Stimulated activated CD8-positive, alpha-beta memory T cell treated with anti-CD3 and anti-CD28 coated beads, Interleukin-4, amount 100 ng/mL, for 4 hours (primary cell): ENCODE measurements around the gene CEP57L1.
"Not testable (repeated sequence)": the region's sequence is repeated elsewhere in the genome, so short reads cannot be mapped to it uniquely, and the experiment has no call there.

Experiments
- DNase-seq, 2 donors: peaks; one replicate each; pipeline ENCODE4 v3.0.0-alpha.2; 2020; ENCODE audit warnings: low read depth in 2 of 2, low spot score in 1 of 2

Gene CEP57L1

DNA sequence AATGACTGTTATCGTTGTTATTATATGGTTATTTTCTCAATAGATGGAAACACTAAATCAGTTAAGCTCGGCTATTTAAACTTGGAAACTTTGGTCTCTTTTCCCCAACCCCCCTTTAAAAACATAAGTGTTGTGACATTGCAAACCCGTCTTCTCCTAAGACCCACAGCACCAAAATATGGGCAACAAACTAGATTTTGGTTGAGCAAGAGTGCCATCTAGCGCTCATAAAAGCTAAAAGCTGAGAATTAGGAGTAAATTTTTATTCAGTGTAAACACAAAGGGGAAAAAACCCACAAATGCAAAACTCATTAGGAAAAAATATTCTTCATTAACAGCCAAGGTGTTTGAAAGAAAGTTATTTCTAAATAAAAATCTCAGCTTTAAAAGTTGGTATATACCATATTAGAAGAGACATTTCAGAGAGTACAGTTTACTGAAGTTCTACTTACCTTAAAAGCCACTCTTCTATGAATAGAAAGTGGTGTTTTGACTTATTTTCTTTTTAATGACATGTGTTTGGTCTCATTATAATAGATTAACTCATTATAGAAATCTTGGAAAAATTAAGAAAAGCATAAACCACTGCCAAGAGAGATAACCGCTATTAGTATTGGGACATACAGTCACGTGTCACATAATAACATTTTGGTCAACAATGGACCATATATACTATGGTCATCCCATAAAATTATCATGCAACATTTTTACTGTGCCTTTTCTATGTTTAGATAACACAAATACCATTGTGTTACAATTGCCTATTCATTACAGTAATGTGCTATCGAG is 21.8 kb upstream of the CEP57L1 start:
- no peak for DNase-seq

DNA sequence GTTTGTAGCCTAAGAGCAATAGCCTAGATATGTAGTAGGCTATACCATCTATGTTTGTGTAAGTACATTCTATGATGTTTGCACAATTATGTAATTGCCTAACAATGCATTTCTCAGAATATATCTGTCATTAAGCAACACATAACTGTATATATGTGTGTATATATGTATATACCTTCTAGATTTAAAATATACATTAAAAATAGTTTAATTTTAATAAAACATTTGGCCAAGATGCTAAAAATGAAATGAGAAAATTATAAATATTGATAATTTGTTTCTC is 21.2 kb upstream of the CEP57L1 start:
- no peak for DNase-seq

DNA sequence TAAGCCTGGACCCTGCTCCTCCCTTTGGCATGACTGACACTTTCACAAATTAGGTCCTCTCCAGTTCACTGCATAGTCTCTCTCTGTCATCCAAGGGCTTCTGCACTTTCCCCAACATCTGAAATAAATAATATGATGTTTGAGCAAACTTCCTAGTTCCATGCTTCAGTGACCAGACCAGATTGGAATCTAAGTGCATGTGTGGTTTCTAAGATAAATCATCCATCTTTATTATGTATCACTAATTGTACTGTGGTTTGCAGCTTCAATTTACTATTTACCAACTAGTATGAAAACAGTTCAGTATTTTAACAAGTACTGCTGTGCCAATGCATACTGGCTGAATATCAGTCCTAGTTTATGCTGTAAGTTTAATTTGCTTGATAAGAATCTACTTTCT is 19.4 kb upstream of the CEP57L1 start:
- DNase-seq, result no peak

DNA sequence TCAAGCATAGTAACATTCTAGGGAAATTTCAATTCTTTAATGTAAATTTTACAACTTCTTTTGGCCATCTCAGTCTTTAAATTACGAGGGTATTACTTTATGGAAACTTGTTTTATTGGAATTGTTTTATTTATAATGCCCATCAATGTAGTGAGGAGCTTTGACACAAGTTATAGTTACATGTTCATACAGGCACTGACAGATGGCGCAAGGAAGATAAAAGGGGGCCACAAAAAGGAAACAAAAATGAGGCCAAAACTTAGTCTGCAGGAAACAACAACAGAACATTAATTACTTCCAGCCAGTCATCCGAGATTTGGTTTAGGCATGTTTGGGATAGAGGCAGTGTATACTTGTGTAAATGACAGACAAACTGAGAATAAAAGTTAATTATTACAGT is 18.9 kb upstream of the CEP57L1 start:
- no peak for DNase-seq

DNA sequence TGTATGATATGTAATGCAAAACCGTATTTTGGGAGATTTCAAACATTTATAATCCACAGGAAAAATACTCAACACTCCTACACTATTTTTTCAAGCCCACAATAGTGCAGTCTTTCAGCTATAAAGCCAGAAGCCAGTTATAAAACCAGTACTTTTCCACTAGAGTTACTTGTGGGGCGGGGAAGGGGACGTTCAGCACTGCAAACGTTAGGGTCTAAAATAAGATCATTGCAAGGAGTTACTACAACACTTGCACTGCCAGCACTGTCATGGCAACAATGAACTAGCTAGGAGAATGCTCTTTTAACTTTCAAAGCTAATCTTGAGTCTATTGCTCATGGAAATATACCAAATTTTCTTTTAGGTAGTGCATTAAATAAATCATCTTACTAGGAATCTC is 15.3 kb upstream of the CEP57L1 start:
- DNase-seq, result no peak

DNA sequence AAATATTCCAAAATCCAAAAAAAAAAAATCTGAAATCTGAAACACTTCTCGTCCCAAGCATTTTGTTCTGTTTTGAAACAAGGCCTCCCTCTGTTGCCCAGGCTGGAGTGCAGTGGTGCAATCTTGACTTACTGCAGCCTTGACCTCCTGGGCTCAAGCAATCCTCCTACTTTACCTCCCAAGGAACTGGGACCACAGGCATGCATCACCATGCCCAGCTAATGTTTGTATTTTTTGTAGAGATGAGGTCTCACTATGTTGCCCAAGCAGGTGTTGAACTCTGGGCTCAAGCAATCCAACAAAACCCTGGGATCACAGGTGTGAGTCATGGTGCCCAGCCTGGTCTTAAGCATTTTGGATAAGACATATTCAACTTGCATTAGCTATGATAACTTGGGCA is 14.3 kb upstream of the CEP57L1 start:
- DNase-seq, result no peak

DNA sequence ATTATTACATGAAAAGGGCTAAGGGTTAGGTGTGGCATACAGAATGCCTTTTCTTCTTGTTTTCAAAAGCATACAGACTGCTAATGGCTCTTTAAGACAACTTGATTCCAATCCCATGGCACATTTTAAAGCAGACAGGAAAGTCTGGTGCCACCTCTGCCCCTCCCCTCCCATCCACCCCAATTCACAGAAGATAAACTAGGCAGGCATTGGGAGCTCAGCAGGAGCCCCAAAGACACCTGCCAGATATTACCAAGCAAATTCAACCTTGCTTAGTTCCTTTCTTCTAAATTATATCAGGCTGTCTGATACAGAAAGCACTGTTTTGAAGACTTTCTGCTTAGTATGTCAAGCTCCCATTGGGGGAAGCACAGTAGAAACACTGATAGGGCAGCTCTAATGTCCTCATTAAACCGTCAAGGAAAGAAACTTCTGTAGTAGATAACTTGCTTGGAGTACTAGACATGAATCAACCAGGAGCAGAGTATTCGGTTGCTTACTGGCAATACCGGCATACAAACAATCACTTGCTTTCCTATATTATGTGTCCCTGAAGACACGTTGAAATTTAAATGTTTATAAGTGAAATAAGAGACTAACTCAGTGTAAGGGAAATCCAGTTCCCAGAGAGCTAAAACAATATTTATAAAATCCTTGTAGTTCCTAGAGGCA is 13.7 kb upstream of the CEP57L1 start:
- no peak for DNase-seq

DNA sequence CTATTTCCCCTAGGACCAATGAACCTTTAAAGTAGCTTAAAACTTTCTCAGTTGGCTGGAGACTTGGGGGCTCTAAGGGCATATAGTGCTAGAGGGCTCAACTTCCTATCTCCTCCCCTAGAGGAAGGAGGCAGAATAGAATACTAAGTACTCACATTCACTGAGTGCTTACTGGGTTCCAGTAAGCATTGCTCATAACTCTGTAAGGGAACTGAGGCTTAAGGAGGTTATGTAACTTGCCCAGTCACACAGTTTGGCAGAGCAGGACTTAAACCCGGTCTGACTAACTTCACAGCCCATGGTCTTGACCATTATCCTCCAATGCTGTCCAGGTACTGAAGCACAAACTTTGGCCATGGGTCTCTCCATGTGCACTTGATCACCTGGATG is 13.1 kb upstream of the CEP57L1 start:
- no peak for DNase-seq

DNA sequence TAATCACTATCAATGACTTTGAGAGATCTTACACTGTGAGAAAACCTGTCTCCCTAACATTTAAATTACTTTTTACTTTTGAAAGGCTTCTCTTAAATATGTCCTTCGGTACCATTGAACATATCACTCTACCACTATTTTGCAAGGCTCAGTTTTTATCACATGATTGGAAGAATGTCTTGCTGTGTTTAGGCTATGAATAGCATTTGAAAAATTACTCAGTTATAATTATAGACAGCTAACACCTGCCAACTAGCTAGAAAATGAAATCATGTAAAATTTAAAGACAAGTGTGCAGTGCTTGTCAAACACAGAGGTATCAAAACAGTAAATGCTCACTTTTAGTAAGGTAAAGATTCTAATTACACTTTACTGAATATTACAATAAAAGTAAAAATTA is 11.7 kb upstream of the CEP57L1 start:
- no peak for DNase-seq

DNA sequence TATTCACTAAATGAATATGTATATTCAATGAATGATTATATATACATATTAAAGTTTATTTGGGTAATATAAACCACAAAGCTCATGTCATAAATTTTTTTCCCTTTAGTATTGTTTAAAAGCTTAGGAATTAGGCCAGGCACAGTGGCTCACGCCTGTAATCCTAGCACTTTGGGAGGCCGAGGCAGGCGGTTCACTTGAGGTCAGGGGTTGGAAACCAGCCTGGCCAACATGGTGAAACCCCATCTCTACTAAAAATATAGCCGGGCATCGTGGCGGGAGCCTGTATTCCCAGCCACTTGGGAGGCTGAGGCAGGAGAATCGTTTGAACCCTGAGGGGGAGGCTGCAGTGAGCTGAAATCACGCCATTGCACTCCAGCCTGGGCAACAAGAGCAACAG is 11.2 kb upstream of the CEP57L1 start:
- DNase-seq, result not testable (repeated sequence)

DNA sequence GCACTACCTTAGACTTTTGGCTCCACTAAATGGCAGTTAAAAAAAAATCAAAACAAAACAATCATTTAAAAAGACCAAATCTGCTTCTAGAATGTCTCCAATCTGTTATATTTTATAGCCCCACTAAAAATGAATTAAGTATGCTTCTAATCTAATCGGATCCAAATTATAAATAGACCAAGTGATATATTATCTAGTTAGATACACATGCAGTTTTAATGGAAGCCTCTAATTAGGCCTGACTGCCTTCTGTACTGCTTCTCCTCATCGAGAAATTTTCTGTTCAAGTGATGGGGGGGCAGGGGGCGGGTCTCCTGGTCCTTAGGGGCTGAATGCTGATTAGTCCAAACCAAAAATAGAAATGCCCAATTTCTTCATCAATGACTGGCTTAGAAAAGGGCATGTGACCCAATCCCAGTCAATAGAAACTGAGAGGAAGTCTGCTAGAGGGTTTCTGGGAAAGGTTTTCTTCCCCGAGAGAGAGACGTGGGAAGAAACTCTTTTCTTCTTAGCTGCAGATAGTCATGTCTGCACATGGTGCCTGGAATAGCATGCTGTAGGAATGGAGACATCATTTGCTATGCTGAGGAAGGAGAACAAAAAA is 7.5 kb upstream of the CEP57L1 start:
- DNase-seq, result no peak

DNA sequence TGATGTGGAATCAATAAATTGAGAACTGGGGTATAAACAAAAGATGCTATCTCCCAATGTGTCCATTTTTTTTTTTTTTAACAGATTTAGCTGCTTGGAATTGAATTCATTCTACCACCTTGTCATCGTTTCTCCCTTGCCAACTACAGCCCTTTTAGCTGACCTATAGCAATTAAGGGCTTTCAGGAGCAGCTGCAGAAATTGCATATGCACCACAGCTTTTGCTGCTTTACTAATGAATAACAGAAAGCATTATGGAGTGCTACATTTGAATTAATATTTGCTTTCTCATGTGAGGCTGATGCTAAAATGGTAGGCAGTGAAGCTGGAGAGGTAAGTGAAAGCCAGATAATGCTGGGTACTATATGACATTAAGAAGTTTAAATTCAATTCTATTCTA is 6.3 kb upstream of the CEP57L1 start:
- DNase-seq, result no peak

DNA sequence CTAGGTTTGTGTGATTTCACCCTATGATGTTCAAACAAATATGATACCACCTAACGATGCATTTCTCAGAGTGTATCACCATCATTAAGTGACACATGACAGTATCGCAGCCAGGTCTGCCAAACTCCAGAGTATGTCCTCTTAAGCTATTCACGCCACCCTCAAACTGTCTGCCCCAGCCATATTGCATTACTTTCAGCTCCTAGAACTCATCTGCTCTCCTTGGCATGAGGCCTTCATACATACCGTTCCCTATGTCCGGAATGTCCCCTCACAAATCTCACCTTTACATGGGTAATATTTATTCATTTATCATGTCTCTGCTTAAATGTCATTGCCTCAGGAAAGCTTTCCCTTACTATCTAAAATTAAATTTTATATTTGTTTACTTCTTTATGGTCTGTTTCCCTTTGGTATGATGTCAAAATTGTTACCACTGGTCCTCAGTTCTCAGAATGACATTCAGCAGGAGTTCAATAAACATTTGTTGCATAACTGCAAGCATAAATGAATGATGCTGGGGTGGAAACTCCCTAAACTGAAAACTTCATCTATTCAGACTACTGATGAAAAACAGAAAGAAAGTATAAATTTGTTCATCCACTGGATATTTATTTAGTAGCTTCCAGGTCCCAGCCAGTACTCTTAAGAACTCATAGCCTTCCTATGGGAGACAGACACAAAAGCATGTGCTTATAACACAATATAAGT is 3.8 kb upstream of the CEP57L1 start:
- DNase-seq, result no peak

DNA sequence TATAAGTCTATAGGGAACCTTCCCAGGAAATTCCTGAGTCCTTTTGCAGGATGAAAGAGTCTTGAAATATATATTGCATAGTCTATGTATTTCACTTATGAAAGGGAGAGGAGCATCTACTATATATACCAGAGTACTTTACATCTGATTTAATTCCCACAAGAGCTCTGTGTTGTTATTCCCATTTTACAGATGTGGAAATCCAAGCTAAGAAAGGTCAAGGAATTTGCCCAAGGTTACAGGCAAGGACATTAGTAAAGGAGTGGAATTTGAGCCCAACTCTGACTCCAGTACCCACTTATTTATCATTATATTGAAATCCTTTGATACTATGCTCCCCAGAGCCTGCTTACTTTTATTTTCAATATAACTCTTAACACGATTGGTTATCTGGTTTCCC is 3.2 kb upstream of the CEP57L1 start:
- DNase-seq, result no peak

DNA sequence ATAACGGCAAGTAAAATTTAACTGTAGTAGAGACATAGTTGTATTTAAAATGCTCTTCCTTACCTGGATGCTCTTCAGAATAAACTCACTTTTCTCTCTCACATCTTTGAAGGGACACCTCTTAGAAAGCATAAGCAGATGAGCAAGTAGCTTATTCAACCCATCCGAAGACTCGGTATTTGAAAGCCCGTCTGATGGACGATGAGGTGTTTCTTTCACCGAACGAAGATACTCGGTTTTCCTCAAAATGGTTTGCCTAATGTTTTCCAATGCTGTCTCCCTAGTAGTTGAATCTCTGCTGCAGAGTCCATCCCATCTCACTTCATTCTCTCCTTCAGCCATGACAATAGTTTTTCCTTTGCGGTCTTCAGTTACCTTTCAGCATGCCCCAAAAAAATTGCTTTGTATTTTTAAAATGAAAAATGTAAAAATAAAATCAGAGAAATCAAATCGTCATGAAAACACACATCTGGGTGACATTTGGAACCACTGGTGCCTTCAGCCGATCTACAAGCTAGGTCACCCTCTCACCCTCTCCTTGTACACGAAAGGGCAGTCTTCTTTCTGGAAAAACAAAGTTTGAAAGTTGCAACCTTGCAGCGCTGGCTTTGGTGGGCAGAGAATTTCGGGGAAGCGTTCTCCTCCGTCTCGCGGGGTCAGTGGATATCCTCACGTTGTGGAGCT is 1.4 kb upstream of the CEP57L1 start:
- no peak for DNase-seq

DNA sequence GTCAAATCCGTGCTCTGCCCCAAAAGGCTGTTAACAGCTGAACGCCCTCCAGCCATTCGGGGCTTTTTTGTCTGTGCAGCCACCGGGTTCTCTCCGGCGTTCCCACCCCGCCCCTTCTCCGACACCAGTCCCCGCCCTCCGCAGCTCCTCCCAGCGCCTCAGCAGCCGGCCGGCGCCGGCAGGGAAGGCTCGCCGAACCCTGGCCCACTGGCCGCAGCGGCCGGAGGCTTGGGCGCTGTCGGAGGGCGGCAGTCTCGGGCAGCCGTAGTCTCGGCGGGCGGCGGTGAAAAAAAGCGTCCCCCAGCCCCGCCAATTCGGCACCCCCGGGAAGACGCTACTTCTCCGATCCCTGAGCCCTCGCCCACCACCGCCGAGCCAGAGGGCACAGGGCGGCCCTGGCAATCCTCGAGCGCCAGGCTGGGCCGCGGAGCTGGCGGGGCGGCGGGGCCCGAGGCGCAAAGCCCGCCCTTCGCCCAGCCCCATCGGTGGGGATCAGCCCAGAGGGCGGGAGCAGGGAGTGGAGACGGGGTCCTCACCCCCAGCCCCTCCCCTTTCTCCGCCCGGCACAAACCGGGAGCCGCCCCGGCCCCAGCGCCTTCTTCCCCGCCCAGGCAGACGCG is 781 bp upstream of the CEP57L1 start, which contains the start of gene SESN1:
SESN1 (minus strand) TSS at position 431 of the 620 bp plus-strand sequence. CDS start 773 bp downstream, outside the sequence.
- DNase-seq, result peak; percentile 64 to 72

DNA sequence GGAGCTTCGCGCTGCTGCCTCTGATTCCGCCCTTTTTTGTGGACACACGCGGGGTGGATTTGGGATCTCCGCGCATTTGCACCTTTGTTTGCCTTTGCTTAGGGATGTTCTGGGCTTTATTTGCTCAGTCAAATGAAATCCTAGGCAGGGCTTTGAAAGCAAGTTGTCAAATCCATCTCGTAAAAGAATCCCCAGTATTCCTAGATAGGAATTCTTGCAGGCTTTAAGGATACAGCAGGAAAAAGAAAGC is 453 bp downstream of the CEP57L1 start:
- no peak for DNase-seq

DNA sequence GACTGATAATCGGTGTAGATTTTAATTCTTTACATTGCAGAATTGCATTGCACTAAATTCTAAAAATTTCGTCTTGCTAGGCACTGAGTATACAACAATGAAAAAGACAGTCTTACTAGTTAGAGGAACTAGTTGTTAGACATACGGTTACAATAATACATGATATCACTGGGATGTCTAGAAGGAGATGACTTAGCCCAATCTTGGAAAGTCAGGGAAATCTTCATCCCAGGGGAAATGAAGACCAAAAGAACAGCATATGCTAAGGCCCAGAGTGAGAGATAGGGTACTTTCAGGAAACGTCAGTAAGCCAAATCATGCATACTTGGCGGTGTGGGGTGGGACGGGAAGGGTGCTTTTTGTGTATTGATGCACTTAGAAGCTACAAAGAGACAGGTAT is 901 bp downstream of the CEP57L1 start:
- no peak for DNase-seq

DNA sequence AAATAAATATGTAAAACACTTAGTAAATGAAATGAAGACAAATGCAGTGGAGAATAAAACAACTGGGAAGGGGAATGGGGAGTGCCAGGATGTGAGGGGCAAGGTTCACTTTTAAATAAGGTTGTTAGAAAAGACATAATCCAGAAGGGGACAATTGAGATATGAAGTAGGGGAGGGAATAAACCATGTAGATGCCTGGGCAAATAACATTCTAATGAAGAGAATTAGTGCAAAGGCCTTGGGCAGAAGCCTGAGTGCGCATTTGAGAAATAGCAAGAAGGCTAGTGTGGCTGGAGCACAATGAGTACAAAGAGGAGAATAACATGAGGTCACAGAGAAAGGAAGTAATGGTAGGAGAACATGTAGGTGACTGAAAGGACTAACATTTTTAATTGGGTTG is 2.4 kb downstream of the CEP57L1 start:
- no peak for DNase-seq

DNA sequence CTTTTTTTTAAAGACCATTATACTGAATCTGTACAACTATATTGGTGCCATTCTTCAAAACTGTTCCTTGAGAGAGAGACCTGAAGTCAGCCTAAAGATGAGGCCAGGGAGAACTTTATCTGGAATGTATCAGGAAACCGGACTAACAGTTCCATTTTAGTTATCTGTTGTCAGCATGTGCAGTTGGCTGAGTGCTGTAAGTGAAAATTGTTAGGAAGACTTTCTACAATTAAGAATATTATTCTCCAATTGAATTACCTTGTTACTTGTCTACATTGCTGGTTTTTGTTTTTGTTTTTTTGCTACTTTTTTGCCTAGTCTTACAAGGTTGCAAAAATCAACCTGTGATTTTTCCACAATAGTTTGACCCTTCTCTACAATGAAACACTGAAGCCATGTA is 7.5 kb downstream of the CEP57L1 start:
- DNase-seq, result no peak

DNA sequence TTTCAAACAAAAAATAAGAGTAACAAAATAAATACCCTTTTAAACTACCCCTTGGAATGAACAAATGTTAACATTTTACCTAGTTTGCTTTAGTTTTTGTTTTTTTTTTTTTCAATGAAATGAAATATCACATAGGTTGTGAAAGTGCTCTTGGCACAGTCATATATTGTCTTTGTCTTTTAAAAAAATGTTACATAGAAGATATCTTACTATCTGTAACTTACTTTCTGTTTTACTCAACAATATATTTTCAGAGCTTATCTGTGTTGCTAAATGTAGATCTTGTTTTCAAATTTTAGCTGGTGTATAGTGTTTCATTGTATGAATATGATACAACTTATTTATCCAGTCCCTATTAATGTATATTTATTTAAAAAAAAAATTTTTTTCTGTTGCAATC is 8.6 kb downstream of the CEP57L1 start:
- DNase-seq, result no peak
